Left lung (tissue), 10 donors: Measurements from ENCODE around the gene ZNHIT6. TPM values are rescaled to one million over a fixed set of nuclear protein-coding genes. Genes with fewer than 3 reads are reported as not detected.
A peak's percentile ranks its signal among the peaks of the same experiment; 100 is the strongest.

Experiments used
- ATAC-seq: fragments of 200-7000 bp; cut with Tn5 transposase; one replicate; pipeline ENCODE4 v1.9.1; 2020; ENCODE audit warnings: moderate library complexity
- DNase-seq, 4 donors: peaks; one replicate each; pipeline ENCODE4 v3.0.0-alpha.2; 2013 to 2020
- H3K27ac ChIP-seq, 2 donors: fragments of 200-600 bp; sonication (generic) in 1 of 2; one replicate each; pipeline versions ENCODE4 v1.5.0 to v1.8.0; 2020 to 2021
- H3K27me3 ChIP-seq, 2 donors: fragments of 200-600 bp; sonication (generic) in 1 of 2; one replicate each; pipeline versions ENCODE4 v1.5.0 to v1.8.0; 2020 to 2021
- H3K36me3 ChIP-seq, 2 donors: fragments of 200-600 bp; sonication (generic) in 1 of 2; one replicate each; pipeline versions ENCODE4 v1.5.0 to v1.8.0; 2020 to 2021
- H3K4me1 ChIP-seq, 2 donors: fragments of 200-600 bp; one replicate each; pipeline ENCODE4 v1.8.0; 2021
- H3K4me3 ChIP-seq, 2 donors: fragments of 200-600 bp; sonication (generic) in 1 of 2; one replicate each; pipeline versions ENCODE4 v1.5.0 to v1.8.0; 2020 to 2021; ENCODE audit warnings: mild to moderate bottlenecking in 1 of 2
- H3K9me3 ChIP-seq, 2 donors: fragments of 200-600 bp; sonication (generic) in 1 of 2; one replicate each; pipeline versions ENCODE4 v1.5.0 to v1.8.0; 2020 to 2021
- intact Hi-C, 2 donors: fragments of 100-400 bp; cut with DNase I; formaldehyde crosslinking; loops; one replicate each; pipeline versions ENCODE4 v1.11.2 to v1.14.2; 2022
- polyA plus RNA-seq, 6 donors: library from polyadenylated mRNA; unstranded; fragments of 120-200 nt; gene quantifications; one replicate each; pipeline ENCODE4 v1.2.1, GENCODE V29; 2013; ENCODE audit not compliant: insufficient read length in 6 of 6
- total RNA-seq, 2 donors: library from RNA; stranded (reverse); fragmentation: NEBNext Ultra II Directional; extraction: Animal tissue kit (Norgen Biotek cat#: 25700); gene quantifications; one replicate each; pipeline ENCODE4 v1.2.1, GENCODE V29; 2021
- TF ChIP-seq, protein P1 (sequence below), 2 donors: fragments of 200-600 bp; sonication (generic) in 1 of 2; IDR thresholded peaks; one replicate each; pipeline versions ENCODE4 v1.5.0 to v1.8.0; 2021; ENCODE audit warnings: antibody characterized with exemption in 2 of 2
- donor health status: DM: no; HTN: yes; CAD: no.
- donor health status: DM: no; HTN: no; CAD: no.

The ZNHIT6 gene
- total and polyA plus RNA-seq, 8 donors = 12.2 to 32.2 (median 28.9) TPM

DNA sequence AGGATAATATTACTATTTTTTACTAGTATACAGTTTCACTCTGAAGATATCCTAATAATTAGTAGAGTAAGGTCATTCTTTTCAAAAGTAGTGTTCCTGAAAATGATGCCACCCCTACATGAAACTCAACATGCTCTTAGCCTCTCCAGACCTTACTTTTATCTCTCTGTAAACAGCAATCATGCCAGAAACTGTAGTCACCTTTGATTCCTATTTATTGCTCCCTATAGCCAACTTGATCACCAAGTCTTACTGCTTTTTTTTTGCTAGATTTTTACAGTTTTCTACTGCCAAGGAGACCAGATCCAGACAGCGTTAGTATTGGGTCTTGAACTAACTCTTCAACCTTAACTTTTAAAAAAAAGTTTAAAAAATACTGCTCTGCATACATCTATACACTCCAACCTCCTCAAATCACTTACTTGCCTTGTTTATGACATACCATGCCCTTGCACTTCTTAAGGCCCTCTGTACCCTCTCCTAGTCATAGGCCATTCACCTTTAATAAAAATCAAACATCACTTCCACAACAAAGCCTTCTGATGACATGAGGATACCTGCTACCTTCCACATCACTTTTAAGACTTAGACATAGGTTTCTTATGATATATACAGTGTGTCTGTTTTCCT is 36.1 kb downstream of the ZNHIT6 start:
- TF ChIP-seq, protein P1, sequence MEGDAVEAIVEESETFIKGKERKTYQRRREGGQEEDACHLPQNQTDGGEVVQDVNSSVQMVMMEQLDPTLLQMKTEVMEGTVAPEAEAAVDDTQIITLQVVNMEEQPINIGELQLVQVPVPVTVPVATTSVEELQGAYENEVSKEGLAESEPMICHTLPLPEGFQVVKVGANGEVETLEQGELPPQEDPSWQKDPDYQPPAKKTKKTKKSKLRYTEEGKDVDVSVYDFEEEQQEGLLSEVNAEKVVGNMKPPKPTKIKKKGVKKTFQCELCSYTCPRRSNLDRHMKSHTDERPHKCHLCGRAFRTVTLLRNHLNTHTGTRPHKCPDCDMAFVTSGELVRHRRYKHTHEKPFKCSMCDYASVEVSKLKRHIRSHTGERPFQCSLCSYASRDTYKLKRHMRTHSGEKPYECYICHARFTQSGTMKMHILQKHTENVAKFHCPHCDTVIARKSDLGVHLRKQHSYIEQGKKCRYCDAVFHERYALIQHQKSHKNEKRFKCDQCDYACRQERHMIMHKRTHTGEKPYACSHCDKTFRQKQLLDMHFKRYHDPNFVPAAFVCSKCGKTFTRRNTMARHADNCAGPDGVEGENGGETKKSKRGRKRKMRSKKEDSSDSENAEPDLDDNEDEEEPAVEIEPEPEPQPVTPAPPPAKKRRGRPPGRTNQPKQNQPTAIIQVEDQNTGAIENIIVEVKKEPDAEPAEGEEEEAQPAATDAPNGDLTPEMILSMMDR (IDR thresholded peaks at IDR 0.05) = no peak
- H3K27ac ChIP-seq = no peak overlapping the region
- intact Hi-C loops = no loop called here

GRCh38 chr1:85665932-85666331 is 42.3 kb downstream of the ZNHIT6 start:
- Histone ChIP-seq H3K9me3 (no peaks in the 10 kb centered on the region), H3K36me3 (peaks cover 0 to 8% of the 10 kb centered on the region in 2 donors), H3K4me1 (no peaks in the 10 kb centered on the region), H3K27ac (no peak overlapping the region), H3K27me3 (no peaks in the 10 kb centered on the region), H3K4me3 (no peak overlapping the region)
- TF ChIP-seq, protein P1 (IDR thresholded peaks at IDR 0.05) = no peak
- ATAC-seq = no peak
- DNase-seq = no peak
- intact Hi-C loops = no loop called here

More for the DNA sequence above, 36.1 kb downstream of the ZNHIT6 start:
- no peaks in the 10 kb centered on the region for H3K4me1 ChIP-seq
- no peak overlapping the region for H3K4me3 ChIP-seq
- H3K27me3 ChIP-seq = no peaks in the 10 kb centered on the region
- DNase-seq (no peak), ATAC-seq (no peak)
- H3K9me3 ChIP-seq = no peaks in the 10 kb centered on the region
- H3K36me3 ChIP-seq = peaks cover 0 to 41% of the 10 kb centered on the region in 2 donors

DNA sequence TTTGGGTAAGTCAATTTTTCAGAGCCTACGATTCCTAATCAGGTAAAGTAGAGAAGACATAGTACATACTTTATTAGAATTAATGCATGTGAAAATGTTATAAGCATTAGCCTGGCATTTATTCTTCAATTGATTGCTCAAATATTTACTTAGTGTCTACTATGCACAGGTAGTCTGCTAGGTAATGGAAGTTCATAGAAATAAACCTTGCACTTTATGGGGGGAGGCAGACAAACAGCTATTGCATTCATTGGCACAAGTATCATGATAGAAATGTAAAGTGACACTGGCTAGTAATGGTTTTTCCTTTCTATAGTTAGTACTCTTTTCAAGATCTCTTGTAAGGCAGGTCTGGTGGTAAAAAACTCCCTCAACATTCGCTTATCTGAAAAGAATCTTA is 44.9 kb downstream of the ZNHIT6 start:
- ATAC-seq (no peak), DNase-seq (no peak)
- Histone ChIP-seq H3K9me3 (no peaks in the 10 kb centered on the region), H3K4me3 (no peak overlapping the region), H3K4me1 (no peaks in the 10 kb centered on the region), H3K27ac (no peak overlapping the region), H3K36me3 (no peaks in the 10 kb centered on the region), H3K27me3 (no peaks in the 10 kb centered on the region)
- intact Hi-C loops = no loop called here
- TF ChIP-seq, protein P1 (IDR thresholded peaks at IDR 0.05) = no peak

GRCh38 chr1:85661767-85662166 is 46.5 kb downstream of the ZNHIT6 start:
- no peaks in the 10 kb centered on the region for H3K4me1 ChIP-seq
- H3K27ac ChIP-seq = no peak overlapping the region
- ATAC-seq (no peak), DNase-seq (peak in 1 of 4 donors; percentile 10)
- H3K27me3 ChIP-seq = no peaks in the 10 kb centered on the region
- H3K36me3 ChIP-seq = no peaks in the 10 kb centered on the region
- H3K4me3 ChIP-seq = no peak overlapping the region
- TF ChIP-seq, protein P1 (IDR thresholded peaks at IDR 0.05) = no peak
- H3K9me3 ChIP-seq = no peaks in the 10 kb centered on the region
- intact Hi-C loops = no loop called here

DNA sequence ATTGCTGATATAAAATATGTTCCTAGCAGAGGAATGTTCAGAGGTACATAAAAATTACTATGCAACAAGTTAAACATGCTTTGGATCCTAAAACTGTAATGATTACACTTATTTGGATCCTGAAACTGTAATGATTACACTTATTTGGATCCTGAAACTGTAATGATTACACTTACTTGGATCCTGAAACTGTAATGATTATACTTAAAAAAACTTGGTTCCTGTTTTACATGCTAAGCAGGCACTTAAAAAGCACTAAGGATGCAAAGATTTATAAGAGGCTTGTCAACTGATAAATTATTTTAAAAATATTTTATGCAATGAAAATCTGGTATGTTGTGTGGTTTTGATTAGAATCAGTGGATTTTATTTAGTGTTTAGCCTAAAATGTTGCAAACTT is 47.7 kb downstream of the ZNHIT6 start:
- no peak overlapping the region for H3K27ac ChIP-seq
- intact Hi-C loops = no loop called here
- H3K9me3 ChIP-seq = no peaks in the 10 kb centered on the region
- no peak for ATAC-seq
- no peaks in the 10 kb centered on the region for H3K4me1 ChIP-seq
- no peaks in the 10 kb centered on the region for H3K36me3 ChIP-seq
- no peak for DNase-seq
- TF ChIP-seq, protein P1 (IDR thresholded peaks at IDR 0.05) = no peak
- no peak overlapping the region for H3K4me3 ChIP-seq
- H3K27me3 ChIP-seq = no peaks in the 10 kb centered on the region
